Measurements from ENCODE around the gene C19orf53. TPM values are rescaled to one million over a fixed set of nuclear protein-coding genes. Genes with fewer than 3 reads are reported as not detected.

C19orf53 gene
- 100 to 1,000 TPM; 187 to 290 (median 235) TPM for total RNA-seq

DNA sequence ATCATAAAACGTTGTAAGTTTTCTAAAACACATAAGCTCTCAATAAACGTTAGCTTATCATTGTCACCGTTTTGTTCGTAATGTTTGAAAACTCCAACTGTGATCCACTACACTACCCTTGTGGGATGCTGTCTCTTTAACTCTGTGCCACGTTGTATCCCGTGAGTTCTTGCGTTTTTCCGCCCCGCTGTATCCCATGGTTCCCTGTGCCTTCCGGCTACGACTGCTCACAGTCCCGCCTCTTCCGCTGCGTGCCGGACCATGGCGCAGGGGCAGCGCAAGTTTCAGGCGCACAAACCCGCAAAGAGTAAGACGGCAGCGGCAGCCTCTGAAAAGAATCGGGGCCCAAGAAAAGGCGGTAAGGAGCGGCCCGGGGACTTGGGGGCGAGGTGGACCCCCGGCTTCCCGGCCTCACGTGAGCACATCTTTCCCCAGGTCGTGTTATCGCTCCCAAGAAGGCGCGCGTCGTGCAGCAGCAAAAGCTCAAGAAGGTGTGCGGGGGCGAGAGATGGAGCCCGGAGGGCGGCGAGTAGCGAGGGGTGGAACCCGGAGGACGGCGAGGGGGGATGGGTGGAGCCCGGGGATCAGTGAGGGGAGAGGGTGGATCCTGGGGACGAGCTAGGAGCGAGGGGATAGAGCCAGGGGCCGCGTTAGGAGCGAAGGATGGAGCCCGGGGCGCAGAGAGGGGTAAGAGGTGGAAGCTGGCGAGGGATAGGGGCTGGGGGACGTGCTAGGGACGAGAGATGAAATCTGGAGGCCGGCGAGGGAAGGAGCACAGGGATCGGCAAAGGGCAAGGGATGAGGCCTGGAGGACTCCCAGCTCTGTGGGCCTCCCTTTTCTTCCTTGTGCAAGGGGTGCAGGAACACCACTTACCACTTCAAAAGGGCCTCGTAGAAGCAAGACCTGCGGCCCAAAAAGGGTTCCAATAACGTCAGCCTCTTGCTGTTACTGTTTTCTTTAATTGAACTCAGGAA, at the start of gene C19orf53:
Gene C19orf53, plus strand, starts transcription at position 240 of the 975 bp plus-strand sequence. Its CDS starts 22 bp downstream, at position 262.
- Histone ChIP-seq H3K27ac (peak within 1 kb of the TSS; percentile 84 to 94 (median 88)), H3K27me3 (no peaks in the 10 kb centered on the region), H3K4me3 (peak within 1 kb of the TSS; percentile 69 to 98 (median 86)), H3K4me1 (peaks cover 0 to 30% (median 13%) of the 10 kb centered on the region in 4 donors), H3K36me3 (peaks cover 0 to 67% (median 13%) of the 10 kb centered on the region in 3 donors), H3K9me3 (no peaks in the 10 kb centered on the region)
- WGBS, 2 donors, result 0% methylated on average over 59 to 61 of the region's 61 CpGs
- DNase-seq (ENCODE audit: low spot score in 2 of 2), result peak; percentile 80 to 91
- peak; percentile 99 for TF ChIP-seq EP300 (IDR thresholded peaks at IDR 0.05)
- TF ChIP-seq POLR2A (IDR thresholded peaks at IDR 0.05), result peak; percentile 87 to 92
- peak in 2 of 5 experiments; percentile 25 to 46 for TF ChIP-seq CTCF (IDR thresholded peaks at IDR 0.05)

DNA sequence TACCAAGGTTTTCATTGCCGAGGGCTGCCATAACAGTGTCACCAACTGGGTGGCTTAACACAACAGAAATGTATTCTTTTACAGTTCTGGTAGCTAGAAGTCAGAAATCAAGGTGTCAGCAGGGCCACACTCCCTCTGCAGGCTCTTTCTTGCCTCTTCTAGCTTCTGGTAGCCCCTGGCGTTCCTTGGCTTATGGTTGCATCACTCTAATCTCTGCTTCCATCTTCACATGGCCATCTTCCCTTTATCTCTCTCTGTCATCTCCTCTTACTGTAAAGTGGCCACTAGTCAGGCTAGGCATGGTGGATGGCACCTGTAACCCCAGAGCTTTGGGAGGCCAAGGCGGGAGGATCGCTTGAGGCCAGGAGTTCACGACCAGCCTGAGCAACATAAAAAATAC, 47.9 kb upstream of the C19orf53 start:
- DNase-seq (ENCODE audit: low spot score in 2 of 2), result no peak
- no peaks in the 10 kb centered on the region for H3K27me3 ChIP-seq
- H3K36me3 ChIP-seq, result no peaks in the 10 kb centered on the region
- 95 to 99% methylated on average over 5 of the region's 5 CpGs for WGBS, 2 donors
- H3K4me3 ChIP-seq, result no peak overlapping the region
- H3K27ac ChIP-seq, result no peak overlapping the region
- H3K9me3 ChIP-seq, result no peaks in the 10 kb centered on the region
- H3K4me1 ChIP-seq, result peaks cover 0 to 27% (median 8%) of the 10 kb centered on the region in 4 donors
- TF ChIP-seq CTCF (IDR thresholded peaks at IDR 0.05) (no peak), POLR2A (IDR thresholded peaks at IDR 0.05) (no peak), EP300 (IDR thresholded peaks at IDR 0.05) (no peak)

DNA sequence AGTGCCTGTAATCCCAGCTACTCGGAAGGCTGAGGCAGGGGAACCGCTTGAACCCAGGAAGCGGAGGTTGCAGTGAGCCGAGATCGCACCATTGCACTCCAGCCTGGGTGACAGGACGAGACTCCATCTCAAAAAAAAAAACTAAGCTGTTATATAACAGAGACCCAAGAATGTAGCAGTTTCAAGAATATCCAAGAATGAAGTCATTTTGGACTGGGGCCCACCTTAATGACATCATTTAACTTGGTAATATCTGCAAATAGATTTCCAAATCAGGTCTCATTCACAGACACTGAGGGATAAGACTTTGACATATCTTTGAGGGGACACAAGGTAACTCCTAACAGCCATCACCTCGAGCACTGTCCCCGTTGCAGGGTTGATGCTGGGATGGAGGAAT, 46.5 kb upstream of the C19orf53 start:
- WGBS, 2 donors, result 72 to 74% methylated on average over 8 of the region's 8 CpGs
- no peak for TF ChIP-seq EP300 (IDR thresholded peaks at IDR 0.05)
- no peak for TF ChIP-seq CTCF (IDR thresholded peaks at IDR 0.05)
- no peak for TF ChIP-seq POLR2A (IDR thresholded peaks at IDR 0.05)

GRCh38 chr19:13729859-13730258, 44.4 kb upstream of the C19orf53 start:
- TF ChIP-seq CTCF (IDR thresholded peaks at IDR 0.05), result no peak
- no peak for TF ChIP-seq POLR2A (IDR thresholded peaks at IDR 0.05)
- TF ChIP-seq EP300 (IDR thresholded peaks at IDR 0.05), result no peak
- no peak overlapping the region for H3K4me3 ChIP-seq
- H3K27me3 ChIP-seq, result no peaks in the 10 kb centered on the region
- peaks cover 0 to 6% (median 0%) of the 10 kb centered on the region in 3 donors for H3K36me3 ChIP-seq
- peak overlapping the region in 3 of 4 donors; percentile 15 to 98 (median 98) for H3K27ac ChIP-seq
- peaks cover 0 to 34% (median 13%) of the 10 kb centered on the region in 4 donors for H3K4me1 ChIP-seq
- DNase-seq (ENCODE audit: low spot score in 2 of 2), result no peak
- no peaks in the 10 kb centered on the region for H3K9me3 ChIP-seq
- WGBS, 2 donors, result 34 to 39% methylated on average over 2 of the region's 2 CpGs

More for the DNA sequence above, 46.5 kb upstream of the C19orf53 start:
- Histone ChIP-seq H3K27ac (no peak overlapping the region), H3K27me3 (no peaks in the 10 kb centered on the region), H3K4me3 (no peak overlapping the region), H3K4me1 (peaks cover 0 to 34% (median 13%) of the 10 kb centered on the region in 4 donors), H3K9me3 (no peaks in the 10 kb centered on the region), H3K36me3 (no peaks in the 10 kb centered on the region)
- peak in 1 of 2 donors; percentile 53 for DNase-seq (ENCODE audit: low spot score in 2 of 2)
